ENCODE data around the gene DDX5.

The DDX5 gene

DNA sequence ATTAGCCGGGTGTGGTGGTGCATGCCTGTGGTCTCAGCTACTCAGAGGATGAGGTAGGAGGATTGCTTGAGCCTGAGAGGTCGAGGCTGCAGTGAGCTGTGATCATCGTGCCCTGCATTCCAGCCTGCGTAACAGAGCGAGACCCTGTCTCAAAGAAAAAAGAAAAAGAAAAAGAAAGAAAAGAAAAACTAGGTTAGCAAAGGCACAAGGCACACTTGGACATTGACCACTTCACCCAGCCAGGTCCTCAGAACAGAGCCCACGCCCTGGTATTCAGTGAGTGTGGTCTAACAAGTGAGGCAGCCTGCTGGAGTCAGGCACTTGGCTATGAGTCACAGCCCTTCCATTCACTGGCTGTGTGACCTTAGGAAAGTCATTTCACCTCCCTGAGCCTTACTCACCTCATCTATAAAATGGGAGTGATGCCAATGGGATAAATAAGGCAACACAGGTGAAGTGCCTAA, 46.8 kb downstream of the DDX5 start:
- H3K27ac ChIP-seq (ENCODE audit: low read length): no peak overlapping the region
- no peaks in the 10 kb centered on the region for H3K36me3 ChIP-seq (ENCODE audit: control insufficient read depth, low read depth, low read length)
- no peak overlapping the region for H3K4me3 ChIP-seq (ENCODE audit: low read length)
- no peaks in the 10 kb centered on the region for H3K27me3 ChIP-seq (ENCODE audit: control insufficient read depth, insufficient read depth, low read length)
- no peak overlapping the region for H3K9ac ChIP-seq (ENCODE audit: low read length)
- H3K4me1 ChIP-seq (ENCODE audit: control insufficient read depth, low read depth, low read length): no peaks in the 10 kb centered on the region
- no peaks in the 10 kb centered on the region for H3K9me3 ChIP-seq (ENCODE audit: control insufficient read depth, low read depth, low read length)

DNA sequence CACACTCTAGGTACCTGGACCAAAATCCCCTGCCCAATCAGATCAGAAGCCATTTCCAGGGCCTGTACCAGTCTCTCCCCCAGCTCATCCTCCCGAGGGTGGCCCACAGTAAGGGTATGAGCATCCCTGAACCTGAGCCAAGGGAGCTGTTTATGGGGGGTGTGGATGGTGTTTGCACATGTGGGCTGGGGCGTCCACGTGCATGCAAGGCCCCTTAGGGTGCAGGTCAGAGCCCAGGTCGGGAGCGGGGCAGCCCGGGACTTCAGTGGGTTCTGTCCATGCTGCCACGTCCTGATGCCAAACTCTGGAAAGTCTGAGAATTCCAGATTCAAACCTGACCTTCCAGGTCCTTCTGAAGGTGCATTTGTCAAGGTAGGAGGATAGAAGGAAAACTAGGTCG, 47.3 kb downstream of the DDX5 start:
- Histone ChIP-seq H3K9ac (ENCODE audit: low read length) (no peak overlapping the region), H3K4me1 (ENCODE audit: control insufficient read depth, low read depth, low read length) (no peaks in the 10 kb centered on the region), H3K27me3 (ENCODE audit: control insufficient read depth, insufficient read depth, low read length) (no peaks in the 10 kb centered on the region), H3K27ac (ENCODE audit: low read length) (no peak overlapping the region), H3K36me3 (ENCODE audit: control insufficient read depth, low read depth, low read length) (no peaks in the 10 kb centered on the region), H3K4me3 (ENCODE audit: low read length) (no peak overlapping the region), H3K9me3 (ENCODE audit: control insufficient read depth, low read depth, low read length) (no peaks in the 10 kb centered on the region)

DNA sequence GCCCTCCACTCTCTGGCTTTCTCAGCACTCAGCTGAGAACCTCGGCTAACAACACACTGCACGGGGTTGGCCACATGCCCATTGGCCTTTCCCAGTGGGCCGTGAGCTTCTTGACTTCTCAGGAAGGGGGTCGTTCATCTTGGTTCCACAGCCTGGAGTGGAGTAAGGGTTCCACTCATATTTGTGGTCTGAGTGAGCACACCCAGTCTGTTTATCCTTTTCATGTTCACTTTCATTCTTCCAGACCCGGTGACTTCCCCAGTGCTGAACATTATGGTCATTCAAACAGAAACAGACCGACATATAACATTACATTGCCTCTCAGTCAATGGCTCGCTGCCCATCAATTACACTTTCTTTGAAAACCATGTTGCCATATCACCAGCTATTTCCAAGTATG, 48.9 kb downstream of the DDX5 start:
- Histone ChIP-seq H3K4me3 (ENCODE audit: low read length) (no peak overlapping the region), H3K4me1 (ENCODE audit: control insufficient read depth, low read depth, low read length) (no peaks in the 10 kb centered on the region), H3K9ac (ENCODE audit: low read length) (no peak overlapping the region), H3K27ac (ENCODE audit: low read length) (no peak overlapping the region), H3K9me3 (ENCODE audit: control insufficient read depth, low read depth, low read length) (no peaks in the 10 kb centered on the region), H3K36me3 (ENCODE audit: control insufficient read depth, low read depth, low read length) (no peaks in the 10 kb centered on the region), H3K27me3 (ENCODE audit: control insufficient read depth, insufficient read depth, low read length) (no peaks in the 10 kb centered on the region)

DNA sequence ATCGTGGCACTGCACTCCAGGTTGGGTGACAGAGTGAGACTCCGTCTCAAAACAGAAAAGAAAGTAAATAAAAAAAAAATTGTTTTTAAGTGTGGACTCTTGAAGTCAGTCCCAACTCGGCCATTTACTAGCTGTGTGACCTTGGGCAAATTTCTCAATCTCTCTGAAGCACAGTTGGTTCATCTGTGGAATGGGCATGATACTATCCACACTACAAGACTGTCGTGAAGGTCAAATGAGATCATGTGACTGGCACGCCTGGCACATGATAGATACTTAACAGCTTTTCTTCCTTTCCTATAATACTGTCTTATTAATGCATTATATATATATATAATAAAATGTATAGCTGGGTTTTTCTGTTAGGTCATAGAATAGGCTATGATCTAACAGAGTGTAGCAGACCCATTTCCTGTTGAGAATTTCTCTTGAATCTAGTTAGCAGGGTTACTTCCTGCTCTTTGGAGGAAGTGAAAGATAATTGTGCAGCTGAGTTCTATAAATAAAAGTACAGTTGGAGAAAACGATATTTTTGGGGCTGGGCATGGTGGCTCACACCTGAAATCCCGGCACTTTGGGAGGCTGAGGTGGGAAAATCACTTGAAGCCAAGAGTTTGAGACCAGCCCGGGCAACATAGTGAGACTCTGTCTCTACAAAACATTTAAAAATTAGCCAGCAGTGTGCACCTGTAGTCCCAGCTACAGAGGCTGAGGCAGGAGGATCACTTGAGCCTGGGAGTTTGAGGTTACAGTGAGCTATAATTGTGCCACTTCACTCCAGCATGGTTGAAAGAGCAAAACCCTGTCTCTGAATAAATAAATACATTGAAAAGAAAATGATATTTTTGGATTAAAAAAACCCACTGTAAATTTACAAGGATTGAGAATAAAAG, 49.9 kb downstream of the DDX5 start:
- H3K4me3 ChIP-seq (ENCODE audit: low read length): no peak overlapping the region
- no peaks in the 10 kb centered on the region for H3K36me3 ChIP-seq (ENCODE audit: control insufficient read depth, low read depth, low read length)
- no peaks in the 10 kb centered on the region for H3K27me3 ChIP-seq (ENCODE audit: control insufficient read depth, insufficient read depth, low read length)
- H3K4me1 ChIP-seq (ENCODE audit: control insufficient read depth, low read depth, low read length): no peaks in the 10 kb centered on the region
- no peak overlapping the region for H3K27ac ChIP-seq (ENCODE audit: low read length)
- no peaks in the 10 kb centered on the region for H3K9me3 ChIP-seq (ENCODE audit: control insufficient read depth, low read depth, low read length)
- H3K9ac ChIP-seq (ENCODE audit: low read length): no peak overlapping the region

DNA sequence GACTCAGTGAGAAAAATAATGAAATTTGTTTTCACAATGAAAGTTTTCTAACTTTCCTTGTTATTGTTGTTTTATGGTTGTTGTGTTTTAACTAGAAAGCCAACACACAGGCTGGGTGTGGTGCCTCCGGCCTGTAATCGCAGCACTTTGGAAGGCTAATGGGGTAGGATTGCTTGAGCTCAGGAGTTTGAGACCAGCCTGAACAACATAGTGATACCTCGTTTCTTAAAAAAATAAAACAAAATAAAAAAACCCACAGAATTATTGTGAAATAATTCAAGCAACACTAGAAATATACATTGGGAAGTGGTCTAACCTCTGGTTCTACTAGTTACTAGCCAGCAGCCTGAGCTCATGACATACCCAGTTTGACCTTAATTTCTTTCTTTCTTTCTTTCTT, 56.5 kb downstream of the DDX5 start:
- no peaks in the 10 kb centered on the region for H3K36me3 ChIP-seq (ENCODE audit: control insufficient read depth, low read depth, low read length)
- H3K4me1 ChIP-seq (ENCODE audit: control insufficient read depth, low read depth, low read length): no peaks in the 10 kb centered on the region
- H3K27ac ChIP-seq (ENCODE audit: low read length): no peak overlapping the region
- H3K4me3 ChIP-seq (ENCODE audit: low read length): no peak overlapping the region
- H3K27me3 ChIP-seq (ENCODE audit: control insufficient read depth, insufficient read depth, low read length): no peaks in the 10 kb centered on the region
- no peak overlapping the region for H3K9ac ChIP-seq (ENCODE audit: low read length)
- H3K9me3 ChIP-seq (ENCODE audit: control insufficient read depth, low read depth, low read length): no peaks in the 10 kb centered on the region

DNA sequence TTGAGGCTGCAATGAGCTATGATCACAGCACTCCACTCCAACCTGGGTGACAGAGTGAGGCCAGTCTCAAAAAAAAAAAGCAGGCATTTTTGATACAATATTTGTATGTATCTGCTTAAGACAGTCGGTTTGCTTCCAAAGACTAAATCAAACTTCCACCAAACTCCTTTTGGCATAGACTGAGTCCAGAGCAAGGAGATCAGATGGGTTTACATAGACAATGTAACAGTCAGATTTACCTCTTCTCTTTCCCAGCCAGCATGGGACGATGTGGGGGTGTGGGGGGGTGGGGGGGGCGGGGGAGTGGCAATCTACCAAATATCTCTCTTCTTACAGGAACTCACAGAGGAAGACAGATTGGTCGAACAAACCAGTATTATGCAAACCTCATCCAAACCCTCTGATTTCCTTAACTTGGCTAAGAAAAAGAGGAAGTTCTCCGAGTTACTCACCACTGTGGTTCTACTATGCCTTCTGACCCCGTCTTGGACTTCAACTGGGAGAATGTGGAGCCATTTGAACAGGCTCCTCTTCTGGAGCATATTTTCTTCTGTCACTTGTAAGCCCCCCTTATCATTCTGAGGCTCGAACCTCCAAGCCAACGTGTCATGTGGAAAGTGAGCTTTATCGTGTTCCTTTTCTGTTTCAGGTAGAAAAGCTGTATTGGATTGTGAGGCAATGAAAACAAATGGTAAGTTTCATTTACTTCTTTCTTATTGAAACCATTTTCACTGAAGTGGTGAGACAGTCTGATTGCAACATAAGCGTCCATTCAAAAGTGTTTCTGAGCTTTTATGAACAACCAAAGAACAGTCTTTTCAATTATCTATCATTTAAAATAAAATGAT, 57.2 kb downstream of the DDX5 start, which contains the start of gene MILR1:
TSS of gene MILR1 (plus strand) at position 451 of the 848 bp plus-strand sequence. CDS start at position 505, 54 bp downstream.
- Histone ChIP-seq H3K4me3 (ENCODE audit: low read length) (no peak within 1 kb of the TSS), H3K27ac (ENCODE audit: low read length) (no peak within 1 kb of the TSS), H3K36me3 (ENCODE audit: control insufficient read depth, low read depth, low read length) (no peaks in the 10 kb centered on the region), H3K9ac (ENCODE audit: low read length) (no peak within 1 kb of the TSS), H3K4me1 (ENCODE audit: control insufficient read depth, low read depth, low read length) (no peaks in the 10 kb centered on the region), H3K27me3 (ENCODE audit: control insufficient read depth, insufficient read depth, low read length) (no peaks in the 10 kb centered on the region), H3K9me3 (ENCODE audit: control insufficient read depth, low read depth, low read length) (no peaks in the 10 kb centered on the region)

All from iPS-18a (cell line).